GM12891 (cell line): ENCODE results near the gene PLAU.
A peak's percentile ranks its signal among the peaks of the same experiment; 100 is the strongest.
"Not testable (repeated sequence)": the region's sequence is repeated elsewhere in the genome, so short reads cannot be mapped to it uniquely, and the experiment has no call there.

Experiments
- DNase-seq: peaks from one replicate; pipeline ENCODE4 v3.0.0; 2011; ENCODE audit warnings: low spot score; ENCODE audit not compliant: insufficient read length
- FAIRE-seq: peaks from 2 replicates; lab custom pipeline; 2011; peaks lifted over from hg19 to GRCh38; lab: Jason Lieb, UNC
- PAX5 ChIP-seq: IDR thresholded peaks from 2 replicates; pipeline ENCODE4 v1.6.1; 2011; ENCODE audit warnings: low read length, moderate library complexity, mild to moderate bottlenecking; ENCODE audit not compliant: insufficient read depth, severe bottlenecking
- POLR2A ChIP-seq: IDR thresholded peaks from 2 replicates; pipeline ENCODE4 v1.6.1; 2011; ENCODE audit warnings: low read depth, low read length, control low read depth
- POLR2AphosphoS5 ChIP-seq: IDR thresholded peaks from 2 replicates; pipeline ENCODE4 v1.6.1; 2011; ENCODE audit warnings: low read depth, low read length, control low read depth
- POU2F2 ChIP-seq: IDR thresholded peaks from 2 replicates; pipeline ENCODE4 v1.6.1; 2011; ENCODE audit warnings: low read depth, mild to moderate bottlenecking, control low read depth, low read length, moderate library complexity
- SPI1 ChIP-seq: IDR thresholded peaks from 2 replicates; pipeline ENCODE4 v1.6.1; 2011; ENCODE audit warnings: low read depth, low read length, control low read depth
- TAF1 ChIP-seq: IDR thresholded peaks from 2 replicates; pipeline ENCODE4 v1.6.1; 2011; ENCODE audit warnings: low read depth, low read length, control low read depth

Gene PLAU

GRCh38 chr10:73926152-73926764 lies 15.3 kb downstream of the PLAU start:
- no peak for FAIRE-seq
- TF ChIP-seq TAF1 (no peak), POLR2A (no peak), PAX5 (no peak), POLR2AphosphoS5 (no peak), POU2F2 (no peak), SPI1 (no peak)
- DNase-seq: no peak

- FAIRE-seq, DNase-seq: not testable (repeated sequence)
These were observed 19.8 kb downstream of the PLAU start for GRCh38 chr10:73930630-73931327.

DNA sequence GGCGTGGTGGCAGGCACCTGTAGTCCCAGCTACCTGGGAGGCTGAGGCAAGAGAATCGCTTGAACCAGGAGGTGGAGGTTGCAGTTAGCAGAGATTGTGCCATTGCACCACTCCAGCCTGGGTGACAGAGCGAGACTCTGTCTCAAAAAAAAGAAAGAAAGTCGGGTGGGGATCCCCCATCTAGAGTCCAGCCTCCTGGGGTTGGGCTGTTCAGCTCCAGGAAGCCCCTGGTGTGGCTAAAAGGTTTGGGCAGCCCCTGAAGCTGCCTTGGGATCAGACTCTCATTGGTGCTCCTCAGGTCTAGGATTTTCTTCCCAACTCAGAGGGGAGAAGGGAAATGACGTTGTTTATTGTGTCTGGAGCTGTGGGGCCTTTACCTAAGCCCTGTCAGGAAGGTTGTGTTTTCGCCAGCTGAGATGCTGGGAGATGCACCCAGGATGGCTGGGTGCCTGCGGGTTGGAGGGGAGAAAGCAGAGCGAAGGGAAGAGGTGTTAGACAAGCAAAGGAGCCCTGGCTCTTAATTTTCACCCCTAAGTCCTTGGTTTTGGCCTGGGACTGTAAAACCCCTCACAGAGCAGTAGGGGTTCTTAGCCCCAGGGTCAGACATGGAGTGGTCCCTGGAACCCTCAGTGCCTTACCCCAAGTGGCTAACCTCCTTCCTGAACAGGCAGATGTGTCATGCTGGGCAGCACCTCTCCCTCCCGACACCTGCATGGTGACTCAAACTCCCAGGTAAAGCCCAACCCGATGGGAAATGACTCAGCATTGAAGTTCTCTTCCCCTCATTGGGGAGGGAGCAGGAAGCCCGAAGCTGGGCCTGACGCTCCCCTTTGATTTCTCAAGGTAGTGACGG lies 21.1 kb downstream of the PLAU start:
- DNase-seq (no peak), FAIRE-seq (peak; percentile 50)
- TF ChIP-seq PAX5: no peak
- no peak for TF ChIP-seq POLR2A
- 0 out of 2 replicates have a peak, but pooled peaks have one; percentile 10 for TF ChIP-seq POU2F2
- no peak for TF ChIP-seq TAF1
- TF ChIP-seq POLR2AphosphoS5: no peak
- TF ChIP-seq SPI1: peak; percentile 32; the same call in 1 of the 2 replicates

DNA sequence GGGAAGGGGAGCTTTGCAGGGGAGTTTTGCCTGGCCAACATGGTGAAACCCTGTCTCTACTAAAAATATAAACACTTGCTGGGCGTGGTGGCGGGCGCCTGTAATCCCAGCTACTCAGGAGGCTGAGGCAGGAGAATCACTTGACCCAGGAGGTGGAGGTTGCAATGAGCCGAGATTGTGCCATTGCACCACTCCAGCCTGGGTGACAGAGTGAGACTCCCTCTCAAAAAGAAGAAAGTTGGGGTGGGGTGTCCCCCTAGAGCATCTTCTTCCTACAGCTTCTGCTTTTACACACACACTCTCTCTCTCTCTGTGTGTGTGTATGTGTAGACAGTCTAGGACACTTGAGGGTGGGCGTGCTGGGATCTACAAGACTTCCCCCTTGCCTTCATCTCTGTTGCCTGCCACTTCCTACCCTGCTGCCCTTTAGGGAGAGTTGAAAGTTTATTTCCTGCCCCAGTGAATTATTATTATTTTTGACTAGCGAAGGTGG lies 21.7 kb downstream of the PLAU start:
- FAIRE-seq: no peak
- DNase-seq: no peak
- no peak for TF ChIP-seq POLR2AphosphoS5
- no peak for TF ChIP-seq PAX5
- no peak for TF ChIP-seq POLR2A
- TF ChIP-seq SPI1: no peak

- TF ChIP-seq PAX5: no peak
- no peak for TF ChIP-seq TAF1
- no peak for TF ChIP-seq POLR2A
- no peak for TF ChIP-seq POU2F2
- TF ChIP-seq POLR2AphosphoS5: no peak
- TF ChIP-seq SPI1: no peak
- FAIRE-seq (no peak), DNase-seq (no peak)
These were observed 23.1 kb downstream of the PLAU start for GRCh38 chr10:73934074-73934473.

GRCh38 chr10:73935895-73936294 lies 25.0 kb downstream of the PLAU start:
- FAIRE-seq (no peak), DNase-seq (no peak)
- TF ChIP-seq SPI1: no peak
- TF ChIP-seq PAX5: no peak
- no peak for TF ChIP-seq TAF1
- TF ChIP-seq POLR2A: no peak
- no peak for TF ChIP-seq POU2F2
- no peak for TF ChIP-seq POLR2AphosphoS5

DNA sequence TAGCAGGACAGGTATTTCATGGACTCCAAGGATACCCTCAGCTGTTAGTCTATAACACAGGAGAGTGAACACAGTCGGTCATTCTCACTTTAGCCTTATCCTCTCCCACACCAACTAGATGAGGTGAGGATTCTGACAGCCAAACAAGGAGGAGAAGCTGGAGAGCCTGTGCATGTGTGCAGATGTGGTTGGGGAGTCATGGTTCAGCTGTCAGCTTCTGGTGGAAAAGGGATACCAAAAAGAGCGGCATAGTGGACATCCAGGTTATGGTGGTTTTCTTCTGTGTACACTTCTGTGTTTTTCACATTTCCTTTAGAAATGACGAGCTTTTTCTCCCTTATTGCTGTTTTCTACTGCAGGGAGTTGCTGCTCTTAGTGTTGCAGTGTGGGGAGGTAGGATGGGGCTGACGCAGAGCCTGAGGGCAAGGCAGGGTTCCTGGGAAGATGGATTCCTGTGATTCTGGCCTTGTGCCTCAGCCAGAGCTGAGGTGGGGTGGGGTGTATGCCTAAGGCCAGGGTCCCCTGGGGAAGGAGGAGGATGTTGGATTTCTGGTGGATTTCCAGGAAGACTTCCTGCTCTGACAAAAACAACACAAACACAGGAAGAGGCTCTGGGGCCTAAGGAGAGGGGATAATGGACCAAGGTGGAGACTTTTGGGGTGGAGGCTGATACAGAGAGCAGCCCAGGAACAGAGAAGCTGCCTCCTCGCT lies 26.6 kb downstream of the PLAU start:
- no peak for TF ChIP-seq POLR2A
- TF ChIP-seq POLR2AphosphoS5: no peak
- FAIRE-seq: no peak
- DNase-seq: no peak

GRCh38 chr10:73940634-73941221 lies 29.8 kb downstream of the PLAU start:
- no peak for TF ChIP-seq SPI1
- TF ChIP-seq POLR2A: no peak
- TF ChIP-seq PAX5: no peak
- no peak for TF ChIP-seq POLR2AphosphoS5
- no peak for TF ChIP-seq POU2F2
- no peak for TF ChIP-seq TAF1
- DNase-seq: peak; percentile 81
- peak; percentile 58 for FAIRE-seq

DNA sequence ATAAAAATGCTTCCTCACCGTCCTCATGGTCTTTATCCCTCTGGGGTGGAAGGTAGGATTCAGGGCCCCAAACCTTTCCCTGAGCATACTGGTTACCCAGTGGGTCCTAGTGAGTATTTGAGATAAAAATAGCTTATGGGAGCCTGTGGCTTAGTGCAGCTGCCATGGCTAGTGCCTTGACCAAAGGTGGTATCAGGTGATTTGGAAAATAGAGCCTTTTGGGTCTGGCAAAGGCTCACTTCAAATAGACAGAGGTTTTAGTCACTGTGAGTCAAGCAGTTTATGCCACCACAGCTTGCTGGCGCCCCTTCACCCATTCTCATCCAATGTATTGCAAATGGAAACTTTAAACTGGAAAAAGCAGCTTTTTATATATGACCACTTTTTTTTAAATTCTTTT lies 30.4 kb downstream of the PLAU start:
- no peak for DNase-seq
- no peak for TF ChIP-seq PAX5
- TF ChIP-seq POLR2A: no peak
- TF ChIP-seq SPI1: no peak
- TF ChIP-seq POU2F2: no peak
- TF ChIP-seq TAF1: no peak
- no peak for TF ChIP-seq POLR2AphosphoS5
- no peak for FAIRE-seq
